ENCODE results near the gene PPP2R2B.

The PPP2R2B gene

DNA sequence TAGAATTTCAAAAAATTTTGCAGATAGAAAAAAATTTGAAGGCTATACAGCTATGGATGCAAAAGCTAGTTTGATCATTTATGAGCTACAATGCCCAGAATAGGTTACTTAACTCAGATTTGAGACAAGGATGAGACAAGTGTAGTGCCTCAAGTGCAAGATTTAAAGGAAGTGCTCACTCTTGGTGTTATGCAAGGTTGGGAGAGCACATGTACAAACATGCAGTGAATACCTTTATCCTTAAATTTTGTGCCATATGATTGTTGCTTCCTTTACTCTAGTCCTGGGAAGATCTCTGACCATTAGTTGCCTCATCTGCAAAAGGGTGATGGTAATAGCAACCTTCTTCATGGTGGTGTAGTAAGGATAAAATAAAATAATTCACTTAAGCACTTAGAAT is 31.7 kb upstream of the PPP2R2B start:
- TF ChIP-seq, protein P1, sequence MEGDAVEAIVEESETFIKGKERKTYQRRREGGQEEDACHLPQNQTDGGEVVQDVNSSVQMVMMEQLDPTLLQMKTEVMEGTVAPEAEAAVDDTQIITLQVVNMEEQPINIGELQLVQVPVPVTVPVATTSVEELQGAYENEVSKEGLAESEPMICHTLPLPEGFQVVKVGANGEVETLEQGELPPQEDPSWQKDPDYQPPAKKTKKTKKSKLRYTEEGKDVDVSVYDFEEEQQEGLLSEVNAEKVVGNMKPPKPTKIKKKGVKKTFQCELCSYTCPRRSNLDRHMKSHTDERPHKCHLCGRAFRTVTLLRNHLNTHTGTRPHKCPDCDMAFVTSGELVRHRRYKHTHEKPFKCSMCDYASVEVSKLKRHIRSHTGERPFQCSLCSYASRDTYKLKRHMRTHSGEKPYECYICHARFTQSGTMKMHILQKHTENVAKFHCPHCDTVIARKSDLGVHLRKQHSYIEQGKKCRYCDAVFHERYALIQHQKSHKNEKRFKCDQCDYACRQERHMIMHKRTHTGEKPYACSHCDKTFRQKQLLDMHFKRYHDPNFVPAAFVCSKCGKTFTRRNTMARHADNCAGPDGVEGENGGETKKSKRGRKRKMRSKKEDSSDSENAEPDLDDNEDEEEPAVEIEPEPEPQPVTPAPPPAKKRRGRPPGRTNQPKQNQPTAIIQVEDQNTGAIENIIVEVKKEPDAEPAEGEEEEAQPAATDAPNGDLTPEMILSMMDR (conservative IDR thresholded peaks at IDR 0.05) = no peak
- no peak overlapping the region for H3K27ac ChIP-seq

DNA sequence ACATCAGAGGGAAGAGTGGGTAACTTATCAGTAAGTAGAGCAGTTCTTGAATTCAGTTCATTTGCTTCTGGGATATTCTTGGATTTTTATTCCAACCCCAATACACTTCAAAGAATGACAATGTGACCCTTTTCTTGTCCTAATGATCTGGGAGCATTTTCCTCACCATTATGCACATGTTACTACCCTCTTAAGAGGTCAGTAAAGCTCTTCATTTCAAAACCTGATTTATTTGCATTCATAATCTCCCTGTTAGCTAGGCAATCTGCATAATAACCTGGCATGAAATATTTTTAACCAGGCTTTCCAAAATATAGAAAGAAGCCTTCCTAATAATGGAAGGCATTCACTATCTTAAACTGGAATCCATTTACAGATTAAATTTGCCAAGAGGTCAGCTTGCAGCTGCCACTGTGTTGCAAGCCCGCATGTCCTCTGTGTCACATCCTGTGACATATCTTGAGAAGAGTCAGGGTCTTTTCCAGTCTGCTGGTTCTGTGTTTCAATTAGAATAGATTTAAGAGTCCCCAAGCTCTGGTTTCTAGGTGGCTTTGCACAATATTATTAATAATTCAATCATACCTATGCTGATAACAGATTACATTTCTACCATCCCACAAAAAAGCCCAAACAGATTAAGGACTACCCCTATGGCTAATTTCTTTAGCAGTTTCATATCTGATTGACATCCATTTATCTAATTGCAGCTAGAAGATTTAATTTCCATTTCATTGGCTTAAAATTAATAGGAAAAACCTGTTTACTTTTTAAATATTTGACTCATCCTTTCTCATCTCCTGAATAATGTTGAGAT is 30.9 kb upstream of the PPP2R2B start:
- TF ChIP-seq, protein P1 (conservative IDR thresholded peaks at IDR 0.05) = no peak

DNA sequence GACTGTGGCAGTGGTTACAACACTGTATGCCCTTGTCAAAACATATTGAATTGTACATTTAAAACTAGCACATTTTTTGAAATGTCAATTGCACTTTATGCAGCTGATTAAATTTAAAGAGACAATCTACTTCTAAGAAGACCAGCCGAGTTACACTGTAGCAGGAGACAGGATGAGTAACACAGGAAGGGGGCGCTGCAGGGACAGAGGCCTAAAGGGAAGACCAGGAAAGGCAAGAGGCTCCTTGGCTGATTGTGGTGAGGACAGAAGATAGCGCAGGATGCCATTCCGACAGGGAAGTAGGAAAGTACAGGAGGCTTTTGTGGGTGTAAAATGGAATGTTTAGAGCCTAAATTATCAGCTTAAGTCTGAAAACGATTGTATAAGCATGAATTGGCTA is 28.2 kb upstream of the PPP2R2B start:
- TF ChIP-seq, protein P1 (conservative IDR thresholded peaks at IDR 0.05) = no peak; the same call in 1 of the 2 replicates
- no peak overlapping the region for H3K27ac ChIP-seq

More for the DNA sequence above, 30.9 kb upstream of the PPP2R2B start:
- no peak overlapping the region for H3K27ac ChIP-seq

DNA sequence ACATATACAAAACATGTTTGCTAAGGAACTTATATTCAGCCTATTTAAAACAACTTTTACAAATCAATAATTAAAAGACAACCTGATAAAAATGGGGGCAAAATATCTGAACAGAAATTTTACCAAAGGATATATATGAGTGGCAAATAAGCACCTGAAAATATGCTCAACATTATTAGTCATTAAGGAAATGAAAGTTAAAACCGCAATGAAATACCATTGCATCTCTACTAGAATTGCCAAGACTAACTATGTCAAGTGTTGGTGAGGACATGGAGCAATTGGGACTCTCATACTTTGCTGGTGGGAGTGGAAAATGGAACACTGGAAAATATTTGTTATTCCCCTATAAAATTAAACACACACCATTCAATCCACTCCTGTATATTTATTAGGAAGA is 26.3 kb upstream of the PPP2R2B start:
- no peak overlapping the region for H3K27ac ChIP-seq
- TF ChIP-seq, protein P1 (conservative IDR thresholded peaks at IDR 0.05) = no peak

DNA sequence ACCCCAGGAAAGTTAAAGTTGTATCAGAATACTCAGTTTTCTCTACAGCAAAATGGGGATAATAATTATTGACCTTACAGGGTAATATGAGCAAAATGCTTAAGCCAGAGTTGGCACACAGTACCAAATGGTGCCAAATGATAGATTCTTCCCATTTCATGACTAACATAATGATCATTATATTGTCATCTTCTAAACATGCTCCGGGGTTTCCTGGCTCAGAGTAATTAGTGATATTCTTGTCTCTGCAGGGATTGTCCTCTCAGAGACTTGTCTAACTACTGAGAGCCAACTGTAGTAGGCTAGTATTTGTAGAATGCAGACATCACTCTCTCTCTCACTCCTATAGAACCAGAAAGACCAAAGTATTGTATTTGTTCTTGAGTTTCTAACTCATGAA is 25.2 kb upstream of the PPP2R2B start:
- no peak overlapping the region for H3K27ac ChIP-seq
- TF ChIP-seq, protein P1 (conservative IDR thresholded peaks at IDR 0.05) = no peak

DNA sequence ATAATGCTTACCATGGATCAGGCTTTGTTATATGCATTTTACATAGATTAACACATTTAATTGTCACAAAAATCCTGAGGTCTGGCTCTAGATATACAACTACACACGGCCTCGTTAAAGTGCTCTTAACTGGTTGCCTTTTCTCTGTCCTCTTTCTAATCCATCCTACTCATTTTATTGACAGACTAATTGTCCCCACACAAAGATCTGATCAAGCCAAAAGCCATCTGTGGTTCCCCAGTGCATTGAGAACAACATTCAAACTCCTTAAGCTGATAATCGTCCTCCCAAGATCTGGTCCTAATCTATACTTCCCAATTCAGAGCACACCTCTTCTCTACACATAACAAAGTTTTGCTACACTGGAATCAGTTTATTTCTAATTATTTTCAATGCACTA is 23.9 kb upstream of the PPP2R2B start:
- TF ChIP-seq, protein P1 (conservative IDR thresholded peaks at IDR 0.05) = no peak
- H3K27ac ChIP-seq = no peak overlapping the region

DNA sequence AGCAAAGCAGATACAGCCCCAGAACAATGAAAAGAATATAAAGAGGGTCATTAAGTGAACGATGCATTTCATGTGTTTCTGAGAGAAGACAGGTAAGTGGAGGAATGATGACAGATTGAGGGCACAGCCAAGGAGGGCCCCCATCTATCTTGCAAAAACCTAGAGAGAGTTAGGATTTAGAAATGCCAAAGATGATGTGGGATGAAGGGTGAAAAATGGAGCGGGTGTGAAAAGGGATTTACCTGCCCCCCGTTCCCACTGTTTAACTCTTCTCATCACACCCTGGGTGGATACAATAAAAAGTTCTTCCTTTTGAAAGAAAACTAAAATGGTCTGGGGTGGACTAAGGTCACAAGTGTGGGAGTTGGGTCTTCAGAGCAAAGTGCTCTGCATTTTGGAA is 18.5 kb upstream of the PPP2R2B start:
- TF ChIP-seq, protein P1 (conservative IDR thresholded peaks at IDR 0.05) = no peak
- H3K27ac ChIP-seq = no peak overlapping the region

Data from VCaP (cell line).